Bone marrow (tissue), 2 donors: Measurements from ENCODE around the gene ZNF106.

Source experiments
- DNase-seq, 2 donors: peaks; one replicate each; lab custom pipeline; 2025; lab: John Stamatoyannopoulos, UW

ZNF106 gene

DNA sequence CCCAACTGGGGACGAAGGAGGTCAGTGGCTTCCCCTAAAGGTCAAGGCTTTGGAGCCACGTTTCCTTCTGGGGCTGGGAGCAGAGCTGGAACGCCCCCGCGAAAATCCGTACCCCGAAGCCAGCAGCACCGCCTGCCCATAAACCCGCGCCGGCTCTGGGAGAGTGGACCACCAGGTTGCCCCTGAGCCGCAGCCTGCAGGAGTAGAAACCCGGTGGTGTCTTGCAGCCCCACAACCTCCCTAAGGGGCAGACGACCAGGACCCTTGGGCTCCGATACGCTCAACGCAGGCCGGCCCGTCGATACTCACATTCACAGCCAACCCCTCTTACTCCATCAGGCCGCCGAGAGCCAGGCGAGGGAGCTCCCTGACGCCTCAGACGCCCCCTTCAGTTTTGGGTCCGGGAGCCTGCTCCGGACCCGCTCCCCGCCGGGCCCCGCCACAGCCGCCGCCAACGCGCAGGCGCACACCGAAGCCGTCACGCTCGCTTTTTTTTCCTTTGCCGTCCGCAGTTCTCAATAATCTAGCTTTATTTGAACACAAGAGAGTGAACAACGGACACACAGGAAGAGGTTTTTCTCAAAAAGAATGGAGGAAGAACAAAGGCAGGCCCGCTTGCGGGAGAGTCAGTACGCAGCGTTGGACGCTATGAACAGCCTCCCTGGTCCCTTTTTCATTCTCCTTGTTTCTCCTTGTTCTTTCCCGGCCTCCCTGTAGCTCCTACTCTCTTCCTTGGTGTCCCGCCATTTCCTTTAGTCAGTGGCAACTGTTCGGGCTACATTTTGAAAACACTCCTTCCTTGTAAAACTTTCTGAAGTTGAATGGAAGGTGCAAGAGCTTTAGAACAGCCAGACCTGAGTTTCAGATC is at the start of gene ZNF106:
Gene ZNF106, minus strand, starts transcription at position 471 of the 868 bp plus-strand sequence. CDS start 18,852 bp downstream, outside the sequence.
- DNase-seq: peak; percentile 68 to 95

DNA sequence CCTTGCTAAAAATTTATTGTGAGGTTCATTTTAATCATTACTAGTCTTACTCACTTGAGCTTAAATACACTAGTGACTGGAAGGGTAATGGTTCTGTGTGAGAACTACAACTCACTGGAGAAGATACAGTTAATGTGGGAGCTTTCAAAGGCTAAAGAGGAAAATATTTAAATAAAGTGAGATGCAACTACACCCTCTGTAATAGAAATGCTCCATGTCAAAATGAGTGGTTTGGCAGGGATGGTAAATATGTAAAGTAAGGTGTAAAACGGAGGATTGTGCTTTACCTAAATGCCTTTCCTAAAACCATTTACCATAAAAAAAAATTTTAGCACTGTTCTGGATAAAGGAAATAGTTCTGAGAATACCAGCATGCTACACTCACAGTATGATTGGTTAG is 42.3 kb upstream of the ZNF106 start:
- no peak for DNase-seq

DNA sequence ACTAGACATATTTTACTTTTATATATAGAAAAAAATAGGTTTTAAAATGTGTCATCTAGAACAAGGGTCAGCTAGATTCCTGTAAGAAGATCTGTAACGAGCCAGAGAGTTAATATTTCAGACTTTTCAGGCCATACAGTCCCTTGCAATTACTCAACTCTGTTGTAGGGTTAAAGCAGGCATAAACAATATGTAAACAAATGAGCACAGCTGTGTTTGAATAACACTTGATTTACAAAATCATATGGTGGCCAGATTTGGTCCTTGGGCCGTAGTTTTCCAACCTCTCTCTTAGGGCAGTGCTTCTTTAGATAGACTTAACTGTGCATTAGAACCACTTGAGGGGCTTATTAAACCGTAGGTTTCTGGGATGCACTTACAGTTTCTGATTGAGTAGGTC is 38.0 kb upstream of the ZNF106 start:
- no peak for DNase-seq

DNA sequence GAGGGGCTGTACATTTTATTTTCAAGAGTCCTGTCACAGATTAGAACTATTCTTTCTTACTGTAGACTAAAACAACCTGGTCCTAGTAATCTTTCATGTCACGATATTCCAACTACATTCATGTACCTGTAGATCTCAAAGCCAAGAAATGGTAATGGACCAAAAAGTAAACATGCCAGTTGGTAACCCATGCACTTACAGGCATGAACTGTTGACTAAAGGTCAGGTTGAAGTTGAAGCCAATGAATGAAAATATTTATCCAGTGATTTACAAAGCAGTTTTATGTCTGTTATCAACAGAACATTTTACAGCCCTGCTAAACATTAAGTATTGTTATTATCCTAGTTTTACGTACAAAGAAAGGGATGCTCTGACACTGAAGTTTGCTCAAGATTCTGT is 32.4 kb upstream of the ZNF106 start:
- DNase-seq: no peak

DNA sequence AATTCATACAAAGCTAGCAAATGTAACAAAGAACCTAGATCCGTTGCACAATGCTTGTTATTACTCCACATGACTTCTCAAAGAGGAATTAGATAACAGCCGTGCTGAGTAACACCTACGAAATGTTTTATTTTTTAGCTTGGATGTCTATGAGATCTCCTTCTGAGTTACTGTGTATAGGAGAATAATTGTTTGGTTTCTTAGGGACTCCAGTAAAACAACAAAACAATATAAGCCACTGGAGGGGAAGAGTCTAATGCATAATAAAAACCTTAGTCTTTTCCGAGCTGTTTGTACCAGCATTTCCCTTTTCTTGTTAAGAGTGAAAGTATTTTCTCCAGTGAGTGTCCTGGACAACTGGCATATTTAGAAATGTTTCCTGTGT is 20.1 kb upstream of the ZNF106 start:
- DNase-seq: peak in 1 of 2 donors; percentile 36

DNA sequence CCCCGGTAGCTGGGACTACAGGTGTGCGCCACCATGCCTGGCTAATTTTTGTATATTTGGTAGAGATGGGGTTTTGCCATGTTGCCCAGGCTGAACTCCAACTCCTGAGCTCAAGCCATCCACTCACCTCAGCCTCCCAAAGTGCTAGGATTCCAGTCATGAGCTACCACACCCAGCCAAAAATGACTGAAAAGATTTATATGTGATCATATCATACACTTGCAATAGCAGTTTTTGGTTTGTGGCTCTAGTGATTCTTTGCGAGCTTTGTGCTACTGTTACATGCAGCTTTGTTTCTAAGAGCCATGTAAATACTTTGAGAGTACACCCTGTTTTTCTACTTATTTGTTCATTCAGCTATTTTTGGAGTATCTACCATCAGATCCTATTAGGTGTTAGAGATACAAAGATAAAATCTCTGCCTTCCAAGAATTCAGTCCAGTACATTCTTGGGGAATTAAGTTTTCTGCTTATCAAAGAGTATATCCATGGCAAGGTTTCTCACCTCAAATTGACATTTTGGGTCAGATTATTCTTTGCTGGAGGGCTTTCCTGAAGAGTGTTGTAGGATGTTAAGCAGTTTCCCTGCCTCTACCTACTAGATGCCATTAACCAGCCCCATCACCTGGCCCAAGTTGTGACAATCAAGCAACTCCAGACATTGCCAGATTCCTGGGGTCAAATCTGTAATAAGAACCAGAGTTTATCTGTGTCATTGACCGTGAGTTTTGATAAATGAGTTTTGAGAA is 19.5 kb upstream of the ZNF106 start:
- DNase-seq: no peak

DNA sequence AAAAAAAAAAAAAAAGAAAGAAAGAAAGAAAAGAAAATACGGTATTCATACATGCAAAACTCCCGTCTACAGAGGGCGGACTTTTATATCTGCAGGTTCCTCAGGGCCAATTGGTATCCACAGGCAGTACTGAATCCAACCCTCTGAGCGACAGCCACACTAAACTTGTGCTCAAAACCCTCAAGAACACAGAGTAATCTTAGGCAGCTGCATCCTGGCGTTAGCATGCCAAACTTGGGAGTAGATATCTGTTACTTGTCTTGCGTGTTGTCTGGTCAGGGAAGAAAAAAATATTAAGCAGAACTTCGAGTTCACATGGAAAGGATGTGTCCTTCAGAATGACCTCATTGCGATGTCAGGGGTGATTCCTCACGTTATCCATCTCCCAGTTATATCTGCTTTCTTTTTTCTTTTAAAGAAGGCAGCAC is 17.3 kb upstream of the ZNF106 start:
- no peak for DNase-seq

DNA sequence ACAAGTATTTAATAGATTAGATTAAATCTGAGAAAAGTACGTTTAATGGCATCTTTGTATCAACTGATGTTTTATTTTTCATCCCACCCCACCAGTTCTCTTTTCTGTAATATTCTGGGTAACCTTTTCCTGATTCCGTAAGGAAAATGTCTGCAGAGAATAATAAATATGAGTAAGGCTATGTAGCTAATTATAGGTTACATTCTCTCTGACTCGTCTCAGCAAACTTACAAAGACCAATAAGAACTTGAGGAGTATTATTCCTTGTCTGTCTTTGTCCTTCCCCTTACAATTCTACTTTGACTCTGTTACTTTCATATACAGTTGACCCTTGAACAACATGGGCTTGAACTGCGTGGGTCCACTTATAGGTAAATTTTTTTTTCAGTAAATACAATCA is 16.6 kb upstream of the ZNF106 start:
- DNase-seq: no peak

DNA sequence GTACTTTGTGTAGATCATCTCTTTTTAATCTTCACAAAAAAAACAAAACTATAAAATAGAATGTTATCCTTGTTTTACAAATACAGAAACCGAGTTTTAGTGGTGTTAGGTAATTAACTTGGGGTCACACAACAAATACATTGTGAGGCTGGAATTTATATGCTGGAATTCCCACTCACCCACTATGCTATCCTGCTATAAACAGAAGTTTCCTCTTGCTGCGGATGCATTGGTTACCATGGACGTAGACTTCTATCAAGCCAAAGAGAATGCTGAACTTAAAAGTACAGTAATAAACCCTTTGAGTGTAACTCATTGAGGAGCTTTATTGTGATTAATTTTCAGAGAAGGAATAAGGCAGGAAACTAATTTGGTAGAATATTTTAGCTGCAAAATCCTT is 13.7 kb upstream of the ZNF106 start:
- DNase-seq: no peak

DNA sequence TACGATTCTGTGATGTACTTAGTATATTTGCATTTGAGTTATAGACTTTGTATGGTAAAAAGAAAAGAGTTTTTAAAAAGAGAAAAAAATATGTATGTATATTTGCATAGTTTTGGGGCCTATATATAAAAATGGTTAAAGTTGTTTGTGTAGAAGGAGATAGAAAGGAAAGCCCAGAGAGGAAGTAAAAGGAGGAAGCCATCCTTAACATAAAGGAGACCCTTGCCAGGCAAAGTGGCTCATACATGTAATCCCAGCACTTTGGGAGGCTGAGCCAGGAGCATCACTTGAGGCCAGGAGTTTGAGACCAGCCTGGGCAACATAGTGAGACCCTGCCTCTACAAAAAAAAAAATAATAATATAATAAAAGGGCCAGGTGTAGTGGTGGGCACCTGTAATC is 12.9 kb upstream of the ZNF106 start:
- DNase-seq: no peak

DNA sequence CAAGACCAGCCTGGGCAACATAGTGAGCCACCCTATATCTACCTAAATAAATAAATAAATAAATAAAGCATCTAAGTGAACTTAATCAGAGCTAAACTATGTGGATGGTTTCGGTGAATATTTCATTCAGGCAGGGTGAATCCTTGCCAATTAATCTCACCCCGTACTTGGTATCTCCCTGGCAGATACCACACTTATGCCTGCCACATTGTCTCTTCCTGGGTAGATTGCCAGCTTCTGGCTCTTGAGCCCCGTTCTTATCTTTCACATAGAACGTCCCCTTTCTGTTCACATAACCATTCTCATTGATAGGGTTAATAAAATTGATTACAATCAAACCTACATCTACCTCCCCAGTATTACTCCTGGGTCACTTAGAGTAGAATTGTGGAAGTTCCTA is 11.5 kb upstream of the ZNF106 start:
- DNase-seq: no peak

DNA sequence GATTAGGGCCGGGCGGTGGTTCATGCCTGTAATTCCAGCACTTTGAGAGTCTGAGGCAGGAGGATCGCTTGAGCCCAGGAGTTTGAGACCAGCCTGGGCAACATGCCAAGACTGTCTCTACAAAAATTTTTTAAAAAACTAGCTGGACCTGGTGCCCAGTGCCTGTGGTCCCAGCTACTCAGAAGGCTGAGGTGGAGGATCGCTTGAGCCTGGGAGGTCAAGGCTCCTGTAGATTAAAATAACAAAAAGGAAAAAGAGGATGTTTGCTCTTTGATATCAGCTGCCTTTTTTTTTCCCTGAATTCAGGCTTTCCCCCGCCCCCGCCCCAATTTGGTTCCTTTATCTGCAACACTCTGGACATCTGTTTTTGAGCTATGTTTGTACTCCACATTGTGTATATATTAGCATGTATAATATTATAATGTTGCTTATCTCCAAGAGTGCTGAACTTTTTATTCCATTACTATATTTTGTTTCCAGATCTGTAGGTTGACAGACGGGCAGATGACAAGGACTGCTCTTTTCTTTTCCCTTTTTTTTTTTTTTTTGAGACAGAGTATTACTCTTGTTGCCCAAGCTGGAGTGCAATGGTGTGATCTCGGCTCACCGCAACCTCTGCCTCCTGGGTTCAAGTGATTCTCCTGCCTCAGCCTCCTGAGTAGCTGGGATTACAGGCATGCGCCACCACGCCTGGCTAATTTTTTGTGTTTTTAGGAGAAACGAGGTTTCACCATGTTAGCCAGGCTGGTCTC is 9.1 kb upstream of the ZNF106 start:
- DNase-seq: no peak

DNA sequence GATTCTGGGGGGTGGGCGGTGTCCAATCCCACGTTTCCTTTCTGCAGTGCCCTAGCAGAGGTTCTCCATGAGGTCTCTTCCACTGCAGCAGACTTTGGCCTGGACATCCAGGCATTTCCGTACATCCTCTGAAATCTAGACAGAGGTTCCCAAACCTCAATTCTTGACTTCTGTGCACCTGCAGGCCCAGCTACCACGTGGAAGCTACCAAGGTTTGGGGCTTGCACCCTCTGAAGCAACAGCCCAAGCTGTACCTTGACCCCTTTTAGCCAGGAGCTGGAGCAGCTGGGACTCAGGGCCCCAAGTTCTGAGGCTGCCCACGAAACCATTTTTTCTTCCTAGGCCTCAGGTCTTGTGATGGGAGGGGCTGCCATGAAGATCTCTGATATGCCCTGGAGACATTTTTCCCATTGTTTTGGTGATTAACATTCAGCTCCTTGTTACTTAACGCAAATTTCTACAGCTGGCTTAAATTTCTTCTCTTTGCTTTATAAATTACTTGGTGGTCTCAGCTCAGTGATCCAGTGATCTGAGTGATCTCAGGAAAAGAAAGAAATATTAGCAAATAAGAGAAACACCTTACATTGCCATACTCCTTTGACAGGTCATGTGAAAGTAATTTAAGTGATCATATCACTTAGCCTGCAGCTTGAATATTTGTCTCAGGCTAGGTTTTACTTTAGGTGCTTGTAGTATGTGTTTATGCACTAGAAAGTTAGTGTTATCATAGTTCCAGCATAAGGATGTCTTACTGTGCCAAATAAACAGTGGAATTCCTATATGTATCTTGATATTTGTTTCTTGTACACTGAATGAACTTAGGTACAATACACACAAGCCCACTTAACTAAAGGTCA is 7.5 kb upstream of the ZNF106 start:
- DNase-seq: no peak

DNA sequence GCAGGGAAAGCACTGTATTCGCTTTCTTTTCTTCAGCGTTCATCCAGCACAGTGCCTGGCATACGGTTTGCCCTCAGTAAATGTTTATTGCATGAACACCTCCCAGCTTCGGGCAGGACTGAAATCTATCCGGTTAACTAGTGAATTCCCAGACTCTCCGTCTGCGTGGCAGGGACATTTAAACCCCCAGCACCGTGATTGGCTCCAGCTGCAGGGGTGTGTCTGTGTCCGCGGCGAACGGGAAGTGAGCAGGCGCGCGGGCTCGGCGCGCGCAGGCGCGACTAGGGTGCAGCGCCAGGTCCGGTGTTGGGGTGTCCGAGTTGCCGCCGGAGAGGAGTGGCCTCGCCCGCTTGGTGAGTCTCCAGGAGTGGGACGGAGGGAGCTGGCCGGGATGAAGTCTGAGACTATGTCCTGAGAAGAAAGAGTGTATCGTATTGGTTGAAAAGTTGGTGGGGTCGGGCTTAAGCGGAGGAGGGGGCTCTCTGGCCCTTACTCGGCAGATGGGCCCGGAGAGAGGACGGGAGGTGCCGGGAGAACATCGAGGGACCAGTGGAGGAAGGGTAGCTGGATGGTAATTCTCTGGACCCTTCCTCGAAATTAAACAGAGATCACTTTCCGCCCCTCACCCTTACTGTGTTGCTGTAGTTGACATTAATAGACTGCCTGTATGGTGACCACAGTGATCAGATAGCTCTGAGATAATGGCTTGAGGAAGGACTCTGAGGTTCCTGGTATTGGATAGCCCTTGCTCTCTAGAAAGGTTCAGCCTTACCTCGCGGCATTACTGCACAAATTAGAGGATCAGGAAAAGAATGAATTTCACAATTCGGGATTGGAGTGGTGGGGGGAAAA is 4.6 kb upstream of the ZNF106 start, which contains the start of gene SNAP23:
Gene SNAP23, plus strand, starts transcription at position 274 of the 852 bp plus-strand sequence. CDS start 16,213 bp downstream, outside the sequence.
- DNase-seq: peak; percentile 64 to 66

DNA sequence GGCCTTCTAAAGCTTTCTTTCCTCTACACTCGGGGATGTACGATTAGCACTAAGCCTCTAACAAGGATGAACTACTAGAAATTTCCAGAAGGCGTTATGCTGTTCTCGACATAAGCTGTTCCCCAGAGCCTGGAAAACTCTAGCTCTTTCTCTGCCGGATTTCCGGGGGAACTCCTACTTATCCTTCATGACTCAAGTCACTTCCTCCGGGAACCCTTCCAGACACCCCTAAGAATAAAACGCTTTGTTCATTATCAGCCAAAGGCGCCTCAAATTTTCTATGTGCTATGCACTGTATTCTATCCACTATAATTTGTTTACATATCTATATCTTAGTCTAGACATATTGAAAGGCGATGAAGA is 4.0 kb upstream of the ZNF106 start:
- DNase-seq: no peak

DNA sequence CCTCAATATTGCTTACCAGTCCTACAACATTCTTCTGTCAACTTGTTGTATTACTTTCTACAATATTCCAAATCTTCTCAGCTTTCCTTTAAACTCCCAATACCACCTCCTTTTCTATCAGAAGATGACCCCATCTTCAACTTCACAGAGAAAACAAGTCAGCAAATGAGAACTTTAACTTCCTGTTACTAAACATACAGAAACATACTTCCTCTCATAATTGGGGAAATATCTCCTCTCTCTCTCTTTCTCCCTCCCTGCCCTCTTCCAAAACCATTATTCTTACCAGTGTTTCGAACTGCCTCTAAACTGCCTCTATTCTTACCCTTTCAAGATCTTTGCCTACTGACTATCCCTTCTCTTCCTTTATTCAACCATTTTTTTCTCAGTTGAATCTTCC is 2.7 kb upstream of the ZNF106 start:
- DNase-seq: no peak

DNA sequence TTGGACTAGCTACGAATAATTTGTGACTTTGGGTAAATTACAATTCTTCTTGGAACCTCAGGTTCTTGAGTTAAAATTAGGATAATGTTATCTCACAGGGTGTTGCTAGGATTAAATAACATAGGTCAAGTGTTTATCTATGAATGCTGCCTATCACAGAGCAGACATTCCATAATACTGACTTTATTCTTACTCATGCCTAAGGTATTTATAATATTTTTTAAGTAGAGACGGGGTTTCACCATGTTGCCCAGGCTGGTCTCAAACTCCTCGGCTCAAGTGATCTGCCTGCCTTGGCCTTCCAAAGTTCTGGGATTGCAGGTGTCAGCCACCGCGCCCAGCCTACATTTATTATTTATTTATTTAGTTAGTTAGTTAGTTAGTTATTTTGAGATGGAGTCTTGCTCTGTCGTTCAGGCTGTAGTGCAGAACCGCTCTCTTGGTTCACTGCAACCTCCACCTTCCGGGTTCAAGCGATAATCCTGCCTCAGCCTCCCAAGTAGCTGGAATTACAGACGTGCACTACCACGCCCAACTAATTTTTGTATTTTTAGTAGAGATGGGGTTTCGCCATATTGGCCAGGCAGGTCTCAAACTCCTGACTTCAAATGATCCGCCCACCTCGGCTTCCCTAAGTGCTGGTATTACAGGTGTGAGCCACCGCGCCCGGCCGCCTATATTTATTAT is 741 bp upstream of the ZNF106 start:
- DNase-seq: no peak

DNA sequence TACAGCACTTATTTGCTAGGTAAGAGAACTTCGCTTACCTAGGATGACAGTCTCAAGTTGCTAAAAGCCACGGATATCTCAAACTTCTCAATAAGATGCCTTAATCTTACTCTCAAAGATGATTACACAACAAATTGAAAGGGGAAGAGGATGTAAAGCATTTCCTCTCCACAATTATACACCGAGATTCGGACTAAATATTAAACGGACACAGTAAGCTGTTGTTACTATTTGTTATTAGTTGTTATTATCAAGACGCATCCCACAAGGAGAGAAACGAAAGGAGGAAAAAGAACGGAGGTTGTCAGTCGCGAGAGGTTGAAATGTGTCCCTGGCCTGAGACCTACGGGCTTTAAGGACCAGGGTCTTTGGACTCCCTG is 660 bp downstream of the ZNF106 start:
- peak in 1 of 2 donors; percentile 24 for DNase-seq

DNA sequence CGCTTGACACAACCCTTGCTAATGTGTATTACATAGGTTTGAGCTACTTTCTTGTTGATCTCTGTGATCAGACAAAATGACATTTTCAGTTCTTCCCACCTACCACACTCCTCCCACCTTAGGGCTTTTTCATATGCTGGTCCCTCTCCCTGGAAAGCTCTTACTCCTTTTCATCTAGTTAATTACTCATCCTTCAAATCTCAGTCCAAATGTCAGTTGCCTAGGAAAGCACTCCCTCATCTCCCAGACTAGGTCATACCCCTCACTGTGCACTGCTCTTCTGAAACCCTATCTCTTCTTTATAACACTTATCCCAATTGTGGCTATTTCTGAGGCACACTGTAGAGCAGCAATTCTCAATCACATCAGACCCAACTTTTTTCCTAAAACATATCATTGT is 7.3 kb downstream of the ZNF106 start:
- DNase-seq: no peak

DNA sequence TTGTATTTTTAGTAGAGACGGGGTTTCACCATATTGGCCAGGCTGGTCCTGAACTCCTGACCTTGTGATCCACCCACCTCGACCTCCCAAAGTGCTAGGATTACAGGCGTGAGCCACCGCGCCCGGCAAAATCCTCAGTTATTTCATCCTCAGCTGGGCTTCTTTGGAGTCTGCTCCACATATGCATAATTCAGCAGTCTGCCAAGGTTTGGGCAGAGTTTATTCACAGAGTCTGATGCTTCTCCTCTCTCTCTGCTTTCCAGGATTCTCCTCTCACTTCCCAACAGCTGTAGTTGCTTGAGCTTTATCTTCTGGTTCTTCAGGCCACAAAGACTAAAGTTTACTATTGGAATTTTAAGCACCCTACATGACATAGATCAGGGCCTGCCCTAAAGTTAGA is 8.2 kb downstream of the ZNF106 start:
- DNase-seq: no peak
